Nucleus accumbens (tissue), 56 donors: ENCODE results near the gene POM121C.
A peak's percentile ranks its signal among the peaks of the same experiment; 100 is the strongest.
"Not testable (repeated sequence)": the region's sequence is repeated elsewhere in the genome, so short reads cannot be mapped to it uniquely, and the experiment has no call there.

Experiments used
- DNase-seq, 56 donors: peaks; one replicate each; lab custom pipeline; 2025; lab: John Stamatoyannopoulos, UW

The POM121C gene

DNA sequence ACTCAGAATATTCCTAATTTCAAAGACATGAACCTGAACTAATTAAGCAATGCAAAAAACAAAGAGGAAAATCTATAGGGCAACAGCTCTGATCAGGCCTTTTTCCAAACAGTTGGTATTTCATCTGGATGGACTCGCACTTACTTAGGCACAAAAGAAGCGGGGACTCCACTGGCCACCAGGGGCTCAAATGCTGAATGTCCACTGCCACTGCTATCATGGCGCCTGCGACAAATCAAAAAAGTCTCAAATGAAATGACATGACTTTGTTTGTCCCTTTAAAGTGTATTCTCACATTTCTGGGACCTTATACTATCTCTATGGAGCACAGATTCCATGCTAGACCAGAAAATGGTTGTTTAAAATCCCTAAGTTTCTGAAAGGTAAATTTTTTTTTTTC is 47.1 kb downstream of the POM121C start:
- not testable (repeated sequence) for DNase-seq

DNA sequence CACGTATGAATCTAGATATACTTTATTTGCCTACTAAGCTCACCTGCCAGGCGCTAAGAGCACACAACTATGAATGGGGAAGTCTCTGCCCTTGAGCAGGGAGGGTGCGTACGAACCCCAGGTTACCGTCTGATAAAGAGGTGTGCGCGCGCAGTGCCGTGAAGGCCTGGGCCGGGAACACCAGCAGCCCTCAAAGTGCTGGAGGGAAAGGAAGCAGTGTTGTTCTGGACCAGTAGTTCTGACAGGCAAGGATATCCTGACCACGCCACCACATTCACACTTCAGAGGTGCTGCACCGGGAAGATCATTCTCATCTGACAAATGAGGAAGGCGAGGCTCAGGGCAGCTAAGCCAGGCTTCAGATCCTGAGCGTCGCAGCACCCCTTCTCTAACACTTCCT is 62.6 kb downstream of the POM121C start:
- not testable (repeated sequence) for DNase-seq

GRCh38 chr7:75421798-75422710 is 64.0 kb downstream of the POM121C start:
- DNase-seq, result not testable (repeated sequence)

DNA sequence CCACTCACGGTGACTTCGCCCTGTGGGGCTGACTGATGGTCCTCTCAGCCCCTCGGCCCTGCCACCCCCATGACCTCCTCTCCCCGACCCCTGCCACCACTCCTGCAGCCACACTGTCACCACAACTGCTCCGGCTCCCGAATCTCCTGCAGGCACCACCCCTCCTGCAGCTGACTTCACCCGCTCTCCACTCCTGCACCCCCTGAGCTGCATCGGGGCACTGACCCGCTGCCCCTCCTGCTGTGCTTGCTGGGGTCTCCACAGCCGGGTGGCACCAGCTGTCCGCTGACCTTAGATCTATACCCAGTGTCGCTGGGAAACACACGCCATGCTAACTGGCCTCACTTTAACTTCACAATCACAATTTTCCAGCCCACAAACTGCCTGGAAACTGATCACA is 65.9 kb downstream of the POM121C start:
- DNase-seq, result not testable (repeated sequence)

DNA sequence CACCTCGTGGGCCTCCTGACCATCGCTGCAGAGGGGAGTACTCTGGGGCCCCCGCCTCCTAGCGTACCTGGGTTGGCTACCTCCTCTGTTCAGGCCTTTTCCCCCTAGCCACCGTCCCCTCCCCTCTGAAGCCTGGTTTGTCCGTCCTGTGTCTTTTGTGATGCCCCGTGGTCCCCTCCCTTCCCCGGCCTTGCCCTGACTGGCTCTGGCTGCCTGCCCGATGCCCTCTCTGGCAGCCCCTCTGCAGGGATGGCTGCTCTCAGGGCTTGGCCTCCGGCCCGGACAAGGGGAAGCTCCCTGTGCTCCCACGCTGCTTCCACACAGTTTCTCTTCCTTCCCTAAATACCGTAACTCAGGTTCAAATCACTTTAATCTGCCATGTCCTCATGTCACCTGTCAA is 66.4 kb downstream of the POM121C start:
- peak in 14 of 56 donors; percentile 0 to 37 (median 12) for DNase-seq

GRCh38 chr7:75419210-75419609 is 66.9 kb downstream of the POM121C start:
- not testable (repeated sequence) for DNase-seq

GRCh38 chr7:75418292-75418858 is 67.7 kb downstream of the POM121C start:
- DNase-seq, result not testable (repeated sequence)

DNA sequence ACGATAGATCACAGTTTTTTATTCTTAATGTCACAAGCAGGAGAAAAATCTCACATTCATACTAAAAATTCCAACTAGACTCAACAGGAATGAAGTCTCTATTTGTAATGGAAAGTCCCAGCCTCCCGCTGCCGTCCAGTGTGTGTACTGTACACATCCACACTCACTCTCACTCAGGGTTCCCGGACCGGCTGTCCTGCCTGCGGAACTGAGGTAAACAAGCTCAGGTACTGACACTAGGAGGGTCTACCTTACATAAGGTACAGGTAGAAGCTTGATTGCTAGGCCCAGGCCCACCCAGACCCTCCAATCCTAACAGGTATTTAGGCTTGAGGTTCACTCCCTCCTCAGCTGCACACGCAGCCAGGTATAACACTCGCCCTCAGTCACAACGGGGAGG is 69.3 kb downstream of the POM121C start:
- DNase-seq, result not testable (repeated sequence)

DNA sequence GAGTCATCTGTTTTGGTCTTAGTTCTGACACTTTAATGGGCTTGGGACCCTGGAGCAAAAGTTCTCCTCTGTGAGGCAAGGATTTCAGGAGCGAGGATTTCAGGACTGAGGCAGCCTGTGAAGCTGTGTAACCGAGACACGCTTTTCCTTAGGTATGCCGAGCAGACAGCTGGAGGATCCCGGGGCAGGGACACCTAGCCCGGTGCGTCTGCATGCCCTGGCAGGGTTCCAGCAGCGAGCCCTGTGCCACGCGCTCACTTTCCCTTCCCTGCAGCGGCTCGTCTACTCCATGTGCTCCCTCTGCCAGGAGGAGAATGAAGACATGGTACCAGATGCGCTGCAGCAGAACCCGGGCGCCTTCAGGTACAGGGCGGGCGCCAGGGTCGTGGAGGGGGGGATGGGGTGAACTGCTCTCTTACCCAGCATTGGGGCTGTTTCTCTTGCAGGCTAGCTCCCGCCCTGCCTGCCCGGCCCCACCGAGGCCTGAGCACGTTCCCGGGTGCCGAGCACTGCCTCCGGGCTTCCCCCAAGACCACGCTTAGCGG is 70.2 kb downstream of the POM121C start:
- not testable (repeated sequence) for DNase-seq

DNA sequence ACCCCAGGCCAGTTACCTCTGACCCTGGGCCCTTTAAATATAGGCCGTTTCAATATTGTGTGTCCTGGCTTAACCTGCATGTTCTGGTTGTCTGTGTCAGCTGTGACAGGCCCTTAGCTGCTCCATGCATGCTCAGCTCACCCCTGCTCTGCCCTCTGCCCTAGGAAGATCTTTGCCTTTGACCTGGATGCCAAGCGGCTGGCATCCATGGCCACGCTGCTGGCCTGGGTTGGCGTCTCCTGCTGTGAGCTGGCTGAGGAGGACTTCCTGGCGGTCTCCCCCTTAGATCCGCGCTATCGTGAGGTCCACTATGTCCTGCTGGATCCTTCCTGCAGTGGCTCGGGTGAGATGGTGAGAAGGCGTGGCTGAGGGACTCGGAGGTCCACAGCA is 70.7 kb downstream of the POM121C start:
- DNase-seq, result not testable (repeated sequence)

DNA sequence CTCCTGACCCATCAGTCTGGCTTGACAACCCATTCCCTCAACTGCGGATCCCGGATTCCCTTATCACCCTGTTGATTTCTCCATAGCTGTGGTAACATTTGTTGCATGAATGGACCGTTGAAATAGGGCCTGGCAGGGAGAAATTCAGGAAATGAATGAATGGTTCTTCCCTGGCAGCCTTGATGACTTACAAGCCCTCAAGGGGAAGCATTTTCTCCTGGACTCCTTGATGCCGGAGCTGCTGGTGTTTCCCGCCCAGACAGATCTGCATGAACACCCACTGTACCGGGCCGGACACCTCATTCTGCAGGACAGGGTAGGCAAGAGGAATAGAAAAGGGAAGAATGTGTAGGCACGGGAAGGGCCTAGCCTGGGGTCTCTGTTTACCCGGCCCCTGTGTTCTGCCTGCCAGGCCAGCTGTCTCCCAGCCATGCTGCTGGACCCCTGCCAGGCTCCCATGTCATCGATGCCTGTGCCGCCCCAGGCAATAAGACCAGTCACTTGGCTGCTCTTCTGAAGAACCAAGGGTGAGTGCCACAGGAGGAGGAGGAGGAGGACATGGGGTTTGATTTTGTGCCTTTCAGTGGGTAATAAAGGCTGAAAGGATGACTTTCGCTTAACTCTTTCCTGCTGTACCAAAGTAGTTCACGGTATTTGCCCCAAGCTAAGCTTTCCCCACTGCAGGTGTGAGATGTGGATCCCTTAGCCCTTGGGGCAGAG is 71.2 kb downstream of the POM121C start:
- not testable (repeated sequence) for DNase-seq

- not testable (repeated sequence) for DNase-seq
These were observed 71.9 kb downstream of the POM121C start for GRCh38 chr7:75414204-75414603.

GRCh38 chr7:75410823-75411173 is 75.3 kb downstream of the POM121C start:
- DNase-seq, result not testable (repeated sequence)

DNA sequence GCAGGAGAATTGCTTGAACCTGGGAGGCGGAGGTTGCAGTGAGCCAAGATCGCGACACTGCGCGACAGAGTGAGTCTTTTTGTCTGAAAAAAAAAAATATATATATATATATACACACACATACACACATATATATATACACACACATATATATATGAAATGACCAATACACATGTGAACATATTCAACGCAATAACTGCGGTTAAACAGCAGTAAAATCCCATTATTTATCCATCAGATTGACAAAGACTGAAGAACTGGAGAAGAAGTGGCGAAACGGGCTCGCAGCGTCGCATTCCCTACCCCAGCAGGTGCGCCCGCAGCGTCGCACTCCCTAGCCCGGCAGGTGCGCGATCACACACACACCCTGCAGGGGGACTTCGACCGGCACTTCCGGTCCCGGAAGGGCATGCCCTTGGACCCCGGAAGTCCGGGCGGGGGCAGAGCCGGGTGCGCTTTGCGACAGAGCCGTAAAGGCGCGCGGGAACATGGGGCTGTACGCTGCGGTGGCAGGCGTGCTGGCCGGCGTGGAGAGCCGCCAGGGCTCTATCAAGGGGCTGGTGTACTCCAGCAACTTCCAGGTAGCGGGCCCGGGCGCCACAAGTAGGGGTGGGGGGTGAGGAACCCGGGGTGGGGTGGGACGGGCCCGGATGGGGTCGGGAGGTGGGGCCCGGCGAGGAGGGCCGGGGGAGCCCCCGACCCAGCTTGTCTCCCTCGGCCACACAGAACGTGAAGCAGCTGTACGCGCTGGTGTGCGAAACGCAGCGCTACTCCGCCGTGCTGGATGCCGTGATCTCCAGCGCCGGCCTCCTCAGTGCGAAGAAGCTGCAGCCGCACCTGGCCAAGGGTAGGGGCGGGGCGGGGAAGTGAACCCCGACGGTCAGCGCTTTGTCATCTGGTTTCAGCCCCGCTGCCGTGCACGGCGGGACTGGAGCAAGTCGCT is 75.9 kb downstream of the POM121C start:
- not testable (repeated sequence) for DNase-seq

DNA sequence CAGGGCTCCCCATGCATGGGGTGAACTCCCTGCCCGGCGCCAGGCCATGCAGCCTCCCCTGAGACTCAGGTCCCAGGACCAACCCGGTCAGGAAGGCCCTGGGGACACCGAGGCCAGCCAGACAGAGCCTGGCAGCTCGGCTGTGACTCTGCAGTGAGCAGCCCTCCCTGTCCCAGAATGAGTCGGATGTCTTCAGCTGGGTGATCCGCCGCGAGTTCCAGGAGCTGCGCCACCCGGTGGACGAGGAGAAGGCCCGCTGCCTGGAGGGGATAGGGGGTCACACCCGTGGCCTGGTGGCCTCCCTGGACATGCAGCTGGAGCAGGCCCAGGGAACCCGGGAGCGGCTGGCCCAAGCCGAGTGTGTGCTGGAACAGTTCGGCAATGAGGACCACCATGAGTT is 81.4 kb downstream of the POM121C start:
- DNase-seq, result not testable (repeated sequence)

DNA sequence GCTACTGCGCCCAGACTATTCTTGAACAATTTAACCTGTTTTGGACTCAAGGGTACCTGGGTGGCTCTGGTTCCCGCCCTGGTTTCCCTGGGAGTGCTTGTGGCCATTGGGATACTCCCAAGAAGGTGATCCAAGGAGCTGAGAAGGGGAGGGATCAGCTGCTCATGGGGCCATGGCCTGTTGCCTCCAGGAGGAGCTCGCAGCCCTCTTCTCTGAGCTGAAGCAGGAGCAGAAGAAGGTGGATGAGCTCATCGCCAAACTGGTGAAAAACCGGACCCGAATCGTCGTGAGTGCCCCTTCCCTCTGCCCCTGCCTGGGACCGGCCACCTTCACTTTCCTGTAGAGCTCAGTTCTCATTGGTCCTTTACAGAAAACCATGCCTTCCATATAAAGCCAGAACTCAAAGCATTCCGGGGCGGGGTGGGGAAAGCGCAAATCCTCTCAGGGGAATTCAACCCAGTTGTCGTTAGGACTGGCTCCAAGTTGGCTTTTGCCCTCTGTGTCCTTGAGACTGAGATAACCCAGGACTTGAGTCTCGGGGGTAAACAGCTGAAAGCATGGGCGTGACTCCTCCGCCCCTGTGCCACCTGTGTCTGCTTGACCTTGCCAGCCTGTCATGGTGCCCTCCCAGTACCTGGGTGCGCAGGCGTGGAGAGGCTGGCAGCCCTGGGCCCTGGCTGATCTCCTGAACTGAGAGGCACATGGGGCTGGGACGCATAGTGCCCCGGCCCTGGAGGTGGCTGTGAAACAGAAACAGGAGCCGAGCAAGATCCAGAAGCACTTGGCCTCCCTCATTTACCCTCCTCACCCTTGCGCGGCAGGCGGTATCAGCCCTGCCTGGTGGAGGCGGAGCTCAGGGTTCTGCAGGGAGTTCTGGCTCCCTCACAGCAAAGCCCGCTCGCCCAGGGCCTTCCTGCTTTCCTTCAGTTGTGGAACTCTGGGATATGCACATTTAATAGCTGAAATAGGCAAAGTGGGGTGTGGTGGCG is 82.3 kb downstream of the POM121C start:
- not testable (repeated sequence) for DNase-seq

DNA sequence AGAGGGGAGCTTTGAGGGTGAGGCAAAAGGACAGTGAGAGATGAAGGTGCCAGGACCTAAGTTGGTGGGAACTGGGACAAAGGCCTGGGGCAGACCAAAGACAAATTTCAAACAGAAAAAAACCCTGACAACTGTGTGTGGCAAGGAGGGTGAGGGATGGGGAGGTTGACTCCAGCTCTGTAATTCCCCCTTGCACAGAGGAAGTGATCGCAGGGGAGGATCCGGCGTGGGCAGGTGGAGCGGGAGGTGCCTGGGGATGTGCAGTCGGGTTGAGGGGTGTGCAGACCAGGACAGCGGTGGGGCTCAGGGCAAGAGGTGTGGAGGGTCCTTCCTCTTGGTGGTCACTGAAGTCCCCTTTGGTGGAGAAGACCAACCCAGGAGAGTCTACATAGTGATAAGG is 85.5 kb downstream of the POM121C start:
- not testable (repeated sequence) for DNase-seq
